ENCODE measurements around the gene ARRDC5. TPM values are rescaled to one million over a fixed set of nuclear protein-coding genes. Genes with fewer than 3 reads are reported as not detected.
"Not testable (repeated sequence)": the region's sequence is repeated elsewhere in the genome, so short reads cannot be mapped to it uniquely, and the experiment has no call there.

Gene ARRDC5
- polyA plus RNA-seq (ENCODE audit: insufficient read length in 4 of 4): under 1 TPM in 1 of 4 donors, not detected in 3; 0.04 TPM

GRCh38 chr19:4902796-4903195 is at the start of gene ARRDC5:
TSS of gene ARRDC5 (minus strand) at chr19:4902896. CDS start at chr19:4902825, 71 bp downstream.
- no peak for DNase-seq (ENCODE audit: low read depth in 4 of 4, low spot score in 3 of 4)

- no peak for DNase-seq (ENCODE audit: low read depth in 4 of 4, low spot score in 3 of 4)
Measured at GRCh38 chr19:4951656-4952055, 49.0 kb upstream of the ARRDC5 start.

- DNase-seq (ENCODE audit: low read depth in 4 of 4, low spot score in 3 of 4): not testable (repeated sequence)
Measured at GRCh38 chr19:4950650-4951049, 48.0 kb upstream of the ARRDC5 start.

GRCh38 chr19:4941638-4942169 is 39.0 kb upstream of the ARRDC5 start:
- not testable (repeated sequence) for DNase-seq (ENCODE audit: low read depth in 4 of 4, low spot score in 3 of 4)

- no peak for DNase-seq (ENCODE audit: low read depth in 4 of 4, low spot score in 3 of 4)
Measured at GRCh38 chr19:4939466-4939865, 36.8 kb upstream of the ARRDC5 start.

GRCh38 chr19:4938461-4938860 is 35.8 kb upstream of the ARRDC5 start:
- not testable (repeated sequence) for DNase-seq (ENCODE audit: low read depth in 4 of 4, low spot score in 3 of 4)

- DNase-seq (ENCODE audit: low read depth in 4 of 4, low spot score in 3 of 4): no peak
Measured at GRCh38 chr19:4937060-4937459, 34.4 kb upstream of the ARRDC5 start.

GRCh38 chr19:4935444-4935843 is 32.7 kb upstream of the ARRDC5 start:
- DNase-seq (ENCODE audit: low read depth in 4 of 4, low spot score in 3 of 4): no peak

GRCh38 chr19:4933528-4933927 is 30.8 kb upstream of the ARRDC5 start:
- DNase-seq (ENCODE audit: low read depth in 4 of 4, low spot score in 3 of 4): no peak

GRCh38 chr19:4932711-4933110 is 30.0 kb upstream of the ARRDC5 start:
- no peak for DNase-seq (ENCODE audit: low read depth in 4 of 4, low spot score in 3 of 4)

- DNase-seq (ENCODE audit: low read depth in 4 of 4, low spot score in 3 of 4): no peak
Measured at GRCh38 chr19:4930664-4931063, 28.0 kb upstream of the ARRDC5 start.

GRCh38 chr19:4929186-4929585 is 26.5 kb upstream of the ARRDC5 start:
- DNase-seq (ENCODE audit: low read depth in 4 of 4, low spot score in 3 of 4): no peak

- no peak for DNase-seq (ENCODE audit: low read depth in 4 of 4, low spot score in 3 of 4)
Measured at GRCh38 chr19:4923276-4923747, 20.6 kb upstream of the ARRDC5 start.

- DNase-seq (ENCODE audit: low read depth in 4 of 4, low spot score in 3 of 4): no peak
Measured at GRCh38 chr19:4922530-4923275, 20.0 kb upstream of the ARRDC5 start.

GRCh38 chr19:4916292-4917082 is 13.8 kb upstream of the ARRDC5 start:
- no peak for DNase-seq (ENCODE audit: low read depth in 4 of 4, low spot score in 3 of 4)

- no peak for DNase-seq (ENCODE audit: low read depth in 4 of 4, low spot score in 3 of 4)
Measured at GRCh38 chr19:4914736-4915501, 12.2 kb upstream of the ARRDC5 start.

GRCh38 chr19:4913996-4914735 is 11.5 kb upstream of the ARRDC5 start:
- DNase-seq (ENCODE audit: low read depth in 4 of 4, low spot score in 3 of 4): no peak

GRCh38 chr19:4911786-4912672 is 9.3 kb upstream of the ARRDC5 start:
- peak in 1 of 4 donors; percentile 62 for DNase-seq (ENCODE audit: low read depth in 4 of 4, low spot score in 3 of 4)

GRCh38 chr19:4911314-4911713 is 8.6 kb upstream of the ARRDC5 start:
- no peak for DNase-seq (ENCODE audit: low read depth in 4 of 4, low spot score in 3 of 4)

All from right renal pelvis (tissue), 4 donors.